Right lobe of liver (tissue), 6 donors: ENCODE results near the gene CD69. TPM values are rescaled to one million over a fixed set of nuclear protein-coding genes. Genes with fewer than 3 reads are reported as not detected.

Experiments
- ATAC-seq, 4 donors: fragments of 200-7000 bp; cut with Tn5 transposase; one replicate each; pipeline ENCODE4 v1.9.1; 2020; ENCODE audit warnings: mild to moderate bottlenecking in 4 of 4, moderate library complexity in 4 of 4
- DNase-seq, 3 donors: peaks; one replicate each; pipeline ENCODE4 v3.0.0-alpha.2; 2020
- H3K27ac ChIP-seq, 3 donors: fragments of 200-600 bp; one replicate each; pipeline ENCODE4 v1.8.0; 2022
- H3K27me3 ChIP-seq, 2 donors: fragments of 200-600 bp; one replicate each; pipeline ENCODE4 v1.8.0; 2022
- H3K36me3 ChIP-seq, 4 donors: fragments of 200-600 bp; sonication (generic) in 1 of 4; one replicate each; pipeline versions ENCODE4 v1.5.1 to v1.8.0; 2017 to 2022; ENCODE audit warnings: control low read depth in 1 of 4
- H3K4me1 ChIP-seq, 4 donors: fragments of 200-600 bp; sonication (generic) in 1 of 4; one replicate each; pipeline versions ENCODE4 v1.5.1 to v1.8.0; 2017 to 2022; ENCODE audit warnings: control low read depth in 1 of 4
- H3K4me3 ChIP-seq, 3 donors: fragments of 200-600 bp; one replicate each; pipeline ENCODE4 v1.8.0; 2022
- H3K9me3 ChIP-seq, 4 donors: fragments of 200-600 bp; sonication (generic) in 1 of 4; one replicate each; pipeline versions ENCODE4 v1.5.1 to v1.8.0; 2017 to 2022; ENCODE audit warnings: control low read depth in 1 of 4
- CTCF ChIP-seq, 4 donors: fragments of 200-600 bp in 3 of 4; fragments of 450-650 bp in 1 of 4; IDR thresholded peaks; one replicate each; pipeline versions ENCODE4 v1.5.1 to v1.8.0; 2016 to 2022; ENCODE audit warnings: antibody characterized with exemption in 4 of 4, mild to moderate bottlenecking in 2 of 4
- POLR2A ChIP-seq: fragments of 450-650 bp; IDR thresholded peaks from one replicate; pipeline ENCODE4 v1.6.1; 2017; ENCODE audit warnings: antibody characterized with exemption, mild to moderate bottlenecking
- WGBS: methylation state at CpG from one replicate; pipeline ENCODE4 v1.1.6; 2018; ENCODE audit warnings: low coverage, low lambda C conversion rate; ENCODE audit not compliant: insufficient coverage; ENCODE audit errors: missing lambda C conversion rate; 5-methylcytosine and 5-hydroxymethylcytosine counted together
- intact Hi-C, 2 donors: fragments of 100-400 bp; cut with DNase I; formaldehyde crosslinking; loops; one replicate each; pipeline versions ENCODE4 v1.11.2 to v1.14.1; 2022
- total RNA-seq, 6 experiments: library from RNA; depleted of rRNA in 2 of 6; stranded (reverse); fragments of >200 nt in 2 of 6; fragmentation: NEBNext Ultra II Directional in 3 of 6; extraction: Animal tissue kit (Norgen Biotek cat#: 25700) in 3 of 6; gene quantifications; one replicate each; pipeline versions ENCODE4 v1.1.0 to v1.2.4, GENCODE V29; 2016 to 2023
- donor health status: DM: no; HTN: yes; CAD: no.
- donor health status: DM: no; HTN: no; CAD: no.
- donor health status: DM: no; HTN: no; CAD: no.
- donor health status: DM: no; HTN: yes; CAD: no.
- donor health status: DM: no; HTN: yes; CAD: no.

Gene CD69
- total RNA-seq, 6 experiments from 2014 or later: 0.26 to 2.3 (median 1.0) TPM

GRCh38 chr12:9761419-9761781 is 699 bp upstream of the CD69 start:
- no peaks in the 10 kb centered on the region for H3K36me3 ChIP-seq
- no peak for DNase-seq
- no peaks in the 10 kb centered on the region for H3K4me1 ChIP-seq
- no peaks in the 10 kb centered on the region for H3K27me3 ChIP-seq
- TF ChIP-seq CTCF (IDR thresholded peaks at IDR 0.05) (no peak), POLR2A (no peak)
- no peak overlapping the region for H3K4me3 ChIP-seq
- no peak overlapping the region for H3K27ac ChIP-seq
- peak; percentile 35 to 48 (median 47) for ATAC-seq
- WGBS: 33% methylated on average over 4 of the region's 4 CpGs
- H3K9me3 ChIP-seq: no peaks in the 10 kb centered on the region
- intact Hi-C loops: no loop called here

- TF ChIP-seq POLR2A: no peak
- no peak for TF ChIP-seq CTCF (IDR thresholded peaks at IDR 0.05)
- Histone ChIP-seq H3K27ac (no peak overlapping the region), H3K9me3 (no peaks in the 10 kb centered on the region), H3K4me3 (no peak overlapping the region), H3K27me3 (no peaks in the 10 kb centered on the region), H3K4me1 (no peaks in the 10 kb centered on the region), H3K36me3 (no peaks in the 10 kb centered on the region)
- ATAC-seq (no peak), DNase-seq (no peak)
- WGBS: 52% methylated on average over 1 of the region's 1 CpG
- intact Hi-C loops: no loop called here
Observed at GRCh38 chr12:9760120-9760519, 581 bp downstream of the CD69 start.

GRCh38 chr12:9759694-9760093 is 1.0 kb downstream of the CD69 start:
- Histone ChIP-seq H3K4me1 (no peaks in the 10 kb centered on the region), H3K27me3 (no peaks in the 10 kb centered on the region), H3K9me3 (no peaks in the 10 kb centered on the region), H3K36me3 (no peaks in the 10 kb centered on the region), H3K4me3 (no peak overlapping the region), H3K27ac (no peak overlapping the region)
- ATAC-seq (no peak), DNase-seq (no peak)
- WGBS: 43% methylated on average over 1 of the region's 1 CpG
- intact Hi-C loops: no loop called here
- TF ChIP-seq CTCF (IDR thresholded peaks at IDR 0.05) (no peak), POLR2A (no peak)

GRCh38 chr12:9758119-9758518 is 2.6 kb downstream of the CD69 start:
- no peaks in the 10 kb centered on the region for H3K4me1 ChIP-seq
- no peak for DNase-seq
- no peaks in the 10 kb centered on the region for H3K9me3 ChIP-seq
- intact Hi-C loops: no loop called here
- H3K27me3 ChIP-seq: no peaks in the 10 kb centered on the region
- 27% methylated on average over 3 of the region's 3 CpGs for WGBS
- no peak overlapping the region for H3K27ac ChIP-seq
- no peaks in the 10 kb centered on the region for H3K36me3 ChIP-seq
- peak overlapping the region in 1 of 3 donors; percentile 20 for H3K4me3 ChIP-seq
- no peak for ATAC-seq
- TF ChIP-seq POLR2A (no peak), CTCF (IDR thresholded peaks at IDR 0.05) (no peak)

- no peaks in the 10 kb centered on the region for H3K4me1 ChIP-seq
- no peaks in the 10 kb centered on the region for H3K36me3 ChIP-seq
- 60% methylated on average over 5 of the region's 5 CpGs for WGBS
- no peak overlapping the region for H3K4me3 ChIP-seq
- no peak for DNase-seq
- H3K9me3 ChIP-seq: no peaks in the 10 kb centered on the region
- intact Hi-C loops: no loop called here
- H3K27ac ChIP-seq: no peak overlapping the region
- TF ChIP-seq CTCF (IDR thresholded peaks at IDR 0.05) (no peak), POLR2A (no peak)
- no peaks in the 10 kb centered on the region for H3K27me3 ChIP-seq
- no peak for ATAC-seq
Observed at GRCh38 chr12:9757433-9758025, 3.2 kb downstream of the CD69 start.
